HG03097 (cell line): ENCODE results near the gene LHFPL6.

Source experiments
- ATAC-seq: cut with Tn5 transposase; IDR thresholded peaks from one replicate; pipeline ENCODE4 v1.9.1; 2021; ENCODE audit not compliant: unreplicated experiment, low FRiP score

LHFPL6 gene

DNA sequence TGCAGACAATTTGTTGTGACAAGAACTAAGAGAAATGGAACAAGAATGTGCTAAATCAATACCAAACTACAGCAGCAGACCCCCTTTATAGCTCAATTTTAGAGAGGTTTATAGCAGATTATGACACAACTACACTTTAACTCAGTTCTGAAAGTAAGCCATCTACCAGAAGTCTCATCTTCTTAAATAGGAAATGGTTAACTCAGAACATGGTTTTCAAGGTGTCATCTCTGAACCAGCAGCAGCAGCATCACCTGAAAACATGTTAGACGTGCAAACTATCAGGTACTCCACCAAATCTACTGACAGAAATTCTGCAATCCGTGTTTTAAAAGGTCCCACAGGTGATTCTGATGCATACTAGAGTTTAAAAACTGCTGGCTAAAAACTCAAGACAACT, 6.8 kb downstream of the LHFPL6 start:
- no peak for ATAC-seq

DNA sequence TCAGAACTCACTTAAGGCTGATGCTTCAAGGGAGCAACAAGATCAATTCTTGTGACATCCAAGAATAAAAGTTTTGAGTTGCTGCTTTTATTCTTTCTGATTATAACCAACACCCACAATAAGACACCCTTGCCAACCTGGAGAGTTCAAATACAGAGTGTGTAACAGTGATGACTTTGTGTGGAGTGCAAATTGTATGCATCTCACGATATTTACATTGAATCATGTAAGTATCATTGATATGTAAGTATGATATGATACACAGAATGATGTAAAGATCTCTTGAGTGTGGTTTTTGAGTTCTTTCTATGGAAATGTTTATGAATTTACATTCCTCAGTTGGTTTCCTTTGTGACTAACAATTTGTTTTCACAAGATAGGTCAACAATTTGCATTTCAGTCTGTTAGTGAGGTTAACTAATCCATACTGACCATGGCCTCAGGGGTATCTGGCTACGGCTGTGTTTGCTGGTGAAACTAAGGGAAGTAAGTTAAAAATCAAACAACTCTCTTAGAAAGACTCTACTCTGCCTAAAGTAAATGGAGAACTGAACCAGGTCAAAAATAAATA, 12.4 kb downstream of the LHFPL6 start:
- ATAC-seq, result no peak

- ATAC-seq, result no peak
These were observed 14.6 kb downstream of the LHFPL6 start for GRCh38 chr13:39588384-39588783.

GRCh38 chr13:39587939-39588338, 15.1 kb downstream of the LHFPL6 start:
- no peak for ATAC-seq

- ATAC-seq, result no peak
These were observed 15.9 kb downstream of the LHFPL6 start for GRCh38 chr13:39586958-39587605.

- ATAC-seq, result no peak
These were observed 16.8 kb downstream of the LHFPL6 start for GRCh38 chr13:39586151-39586550.

DNA sequence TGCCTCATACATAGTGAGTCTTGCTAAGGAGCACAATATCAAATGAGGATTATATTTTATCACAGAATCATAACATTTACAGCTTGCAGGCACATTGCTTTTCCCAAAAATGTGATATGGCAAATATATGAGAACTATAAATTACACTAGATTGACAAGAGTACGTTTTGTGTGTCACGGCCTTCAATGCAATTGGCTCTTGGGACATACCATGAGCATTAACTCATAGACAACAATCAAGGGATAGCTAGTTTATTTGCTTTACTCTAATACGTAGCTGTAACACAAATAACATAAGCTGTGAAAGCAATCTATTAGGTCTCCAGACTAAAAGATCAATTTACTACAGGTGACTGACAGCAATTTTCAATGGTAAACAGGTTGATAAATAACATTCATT, 17.8 kb downstream of the LHFPL6 start:
- no peak for ATAC-seq

DNA sequence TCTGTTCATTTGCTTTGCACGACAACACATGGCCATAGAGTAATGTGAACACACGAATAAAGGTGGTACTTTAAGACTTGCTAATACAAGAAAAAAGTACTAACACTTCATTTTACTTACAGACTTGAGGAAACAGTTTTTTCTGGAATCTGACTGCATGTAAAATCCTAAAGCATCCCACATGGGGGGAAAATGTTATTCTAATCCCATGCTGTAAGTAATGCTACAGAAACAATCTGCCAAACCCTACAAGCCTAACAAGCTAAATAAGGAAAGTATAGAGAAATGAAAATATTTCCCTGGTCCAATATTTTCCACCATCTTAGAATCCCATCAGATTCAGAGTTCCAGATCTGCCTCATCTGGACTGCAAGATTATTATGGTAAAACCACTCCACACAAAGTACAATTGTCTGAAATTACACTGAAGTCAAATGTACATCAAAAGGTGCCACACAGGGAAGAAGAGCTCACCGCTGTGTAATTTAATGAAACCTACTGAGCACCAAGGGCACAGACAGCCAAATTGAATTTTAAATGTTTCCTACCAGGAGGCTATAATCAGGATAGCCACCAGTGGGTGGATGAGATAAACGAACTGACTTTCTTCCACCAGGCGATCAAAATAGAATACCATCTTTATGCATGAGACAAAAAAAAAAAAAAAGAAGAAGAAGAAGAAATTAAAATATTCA, 22.0 kb downstream of the LHFPL6 start:
- ATAC-seq, result no peak

- no peak for ATAC-seq
These were observed 24.1 kb downstream of the LHFPL6 start for GRCh38 chr13:39578821-39579291.

GRCh38 chr13:39577838-39578491, 25.0 kb downstream of the LHFPL6 start:
- no peak for ATAC-seq

- no peak for ATAC-seq
These were observed 25.8 kb downstream of the LHFPL6 start for GRCh38 chr13:39577203-39577602.

DNA sequence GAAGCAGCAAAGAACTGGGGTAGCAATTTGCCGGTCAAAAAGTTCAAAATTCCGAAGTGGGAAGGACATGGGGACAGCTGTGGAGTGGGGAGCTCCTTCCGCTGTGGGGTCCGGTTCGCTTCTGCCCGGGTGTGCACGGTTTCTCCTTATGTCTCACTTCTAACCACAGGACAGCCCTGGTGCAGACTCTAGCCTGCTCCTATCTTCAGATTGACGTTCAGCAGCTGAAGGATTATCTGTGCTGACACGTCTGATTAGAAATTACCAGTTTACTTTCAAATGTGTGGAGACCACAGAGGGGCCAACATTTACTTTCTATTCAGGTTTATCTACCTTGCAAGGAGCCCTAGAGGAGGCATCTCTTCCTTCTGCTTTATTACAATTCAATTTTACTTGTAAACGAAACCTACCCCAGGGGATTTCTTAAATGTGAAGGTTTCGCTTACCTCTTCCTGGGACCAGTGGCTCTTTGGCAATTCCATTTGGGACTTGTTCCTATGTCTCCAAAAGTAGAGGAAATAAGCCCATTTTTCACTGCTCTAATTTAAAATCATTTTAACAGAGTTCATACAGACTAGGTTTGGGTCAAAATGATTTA, 27.3 kb downstream of the LHFPL6 start:
- ATAC-seq, result no peak

GRCh38 chr13:39571502-39572092, 31.4 kb downstream of the LHFPL6 start:
- no peak for ATAC-seq

- no peak for ATAC-seq
These were observed 35.4 kb downstream of the LHFPL6 start for GRCh38 chr13:39567569-39567968.

DNA sequence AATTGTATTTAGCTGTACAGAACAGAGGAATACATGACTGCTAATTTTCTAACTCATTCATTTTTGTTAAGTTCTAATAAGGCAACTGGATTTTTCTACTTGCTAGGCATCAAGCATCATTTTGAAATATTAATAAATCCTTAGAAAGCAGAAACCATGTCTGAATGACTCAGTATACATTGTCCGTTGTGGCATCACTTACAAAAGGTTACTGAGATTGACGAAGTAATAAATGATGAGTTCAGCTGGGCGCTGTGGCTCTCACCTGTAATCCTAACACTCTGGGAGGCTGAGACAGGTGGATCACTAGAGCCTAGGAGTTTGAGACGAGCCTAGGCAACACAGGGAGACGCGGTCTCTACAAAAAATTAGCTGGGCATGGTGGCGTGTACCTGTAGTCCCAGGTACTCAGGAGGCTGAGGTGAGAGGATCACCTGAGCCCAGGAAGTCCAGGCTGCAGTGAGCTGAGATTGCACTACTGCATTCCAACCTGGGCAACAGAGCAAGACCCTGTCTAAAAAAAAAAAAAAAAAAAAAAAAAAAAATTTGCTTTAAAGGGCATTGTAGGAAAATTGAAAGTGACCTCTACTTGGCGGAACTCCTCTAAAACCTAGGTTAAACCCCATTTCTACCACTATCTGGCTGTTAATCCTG, 36.6 kb downstream of the LHFPL6 start:
- no peak for ATAC-seq

DNA sequence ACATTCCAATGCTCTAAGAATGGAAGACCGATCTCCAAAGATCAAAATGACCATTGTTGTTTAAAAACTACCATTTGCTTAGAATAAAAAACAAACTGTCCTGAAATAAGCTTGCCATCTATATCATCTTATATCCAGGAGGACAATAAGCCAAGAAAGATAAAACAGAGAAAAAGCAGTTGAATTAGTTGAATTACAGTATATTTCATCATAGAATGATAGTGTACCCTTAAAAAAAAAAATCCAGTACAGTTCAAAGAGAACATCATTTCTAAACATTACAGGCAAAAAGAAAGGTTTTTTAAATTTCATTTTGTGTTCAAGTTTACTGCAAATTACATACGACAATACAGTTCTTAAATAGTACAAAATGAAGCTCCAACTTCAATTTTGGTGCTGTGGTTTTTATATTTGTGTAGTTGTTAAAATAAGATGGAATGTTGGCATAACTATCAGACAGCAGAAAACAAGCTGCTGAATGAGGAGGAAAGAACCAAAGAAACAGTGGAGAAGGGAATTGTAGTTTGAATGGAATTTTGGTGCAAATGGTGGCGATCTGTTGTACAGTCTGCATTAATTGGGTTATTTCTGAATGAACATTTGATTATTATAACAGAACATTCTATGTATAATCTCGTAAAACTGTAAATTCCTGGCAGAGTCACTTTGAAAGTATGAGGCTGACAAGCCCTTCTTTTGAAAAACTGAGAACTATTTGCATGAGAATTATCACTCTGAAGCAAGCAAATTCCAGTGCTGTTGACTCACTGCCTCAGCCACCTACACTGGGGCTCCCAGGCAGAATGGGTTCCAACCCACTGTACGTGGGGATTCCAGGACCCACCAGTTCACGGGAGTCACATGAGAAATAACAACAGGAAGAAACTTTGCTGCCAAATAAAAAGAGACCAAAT, 37.7 kb downstream of the LHFPL6 start:
- no peak for ATAC-seq

GRCh38 chr13:39563470-39563735, 39.6 kb downstream of the LHFPL6 start:
- ATAC-seq, result no peak

DNA sequence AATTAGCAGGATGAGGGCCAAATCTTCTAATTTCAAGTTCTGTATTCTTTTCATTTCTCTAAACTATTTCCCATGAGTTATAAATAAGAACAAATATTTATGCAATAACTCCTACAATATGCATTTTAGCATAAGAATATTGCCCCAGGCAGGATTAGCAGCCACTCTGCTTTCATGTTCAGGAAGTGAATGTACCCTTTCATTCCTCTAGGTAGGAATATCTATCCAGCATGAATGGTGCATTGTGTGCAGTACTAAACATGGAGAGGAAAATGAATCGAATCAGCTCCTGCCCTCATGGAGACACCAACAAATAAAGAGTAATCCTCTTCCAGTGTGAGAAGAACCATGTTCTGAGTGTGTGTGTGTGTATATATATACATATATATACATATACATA, 41.0 kb downstream of the LHFPL6 start:
- ATAC-seq, result no peak

- no peak for ATAC-seq
These were observed 43.1 kb downstream of the LHFPL6 start for GRCh38 chr13:39559847-39560246.
